HG03064 (cell line): Measurements from ENCODE around the gene GPR82.
"Not testable (repeated sequence)": the region's sequence is repeated elsewhere in the genome, so short reads cannot be mapped to it uniquely, and the experiment has no call there.

Experiments used
- ATAC-seq: cut with Tn5 transposase; IDR thresholded peaks from one replicate; pipeline ENCODE4 v1.9.1; 2021; ENCODE audit warnings: low read depth; ENCODE audit not compliant: unreplicated experiment

Gene GPR82

DNA sequence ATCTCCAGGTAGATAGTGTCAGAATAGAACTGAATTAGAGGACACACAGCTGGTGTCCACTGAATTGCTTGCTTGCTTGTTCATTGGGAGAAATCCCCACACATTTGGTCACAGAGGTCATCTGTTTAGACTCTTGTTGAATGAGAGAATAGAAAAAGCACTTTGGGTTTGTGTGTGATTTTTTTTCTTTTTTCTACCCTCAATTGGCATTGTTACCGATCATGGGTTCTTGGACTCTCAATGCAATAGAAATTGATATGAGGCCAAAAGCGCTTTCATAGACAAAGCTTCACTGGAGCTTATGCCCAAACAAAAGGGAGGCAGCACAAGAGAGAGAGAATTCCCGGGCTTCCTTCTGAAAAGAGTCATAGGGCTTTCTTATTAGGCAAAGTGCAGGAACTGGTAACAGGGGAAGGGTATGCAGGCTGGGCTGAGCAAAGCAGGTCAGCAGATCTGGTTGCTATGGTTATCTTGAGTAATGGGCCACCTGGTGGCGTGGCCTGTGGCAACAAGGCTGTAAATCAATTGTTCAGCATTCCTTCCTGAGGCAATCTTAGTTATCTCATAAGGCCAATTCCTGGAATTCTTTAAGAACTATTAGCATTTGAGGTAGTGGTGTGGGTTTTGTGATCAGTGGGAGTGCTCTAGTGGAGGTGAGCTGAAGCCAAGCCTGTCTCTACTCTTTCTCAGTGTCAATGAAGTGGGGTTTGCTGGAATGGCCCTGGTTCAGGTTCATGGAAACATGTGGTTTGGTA lies 5.3 kb upstream of the GPR82 start:
- ATAC-seq, result no peak

DNA sequence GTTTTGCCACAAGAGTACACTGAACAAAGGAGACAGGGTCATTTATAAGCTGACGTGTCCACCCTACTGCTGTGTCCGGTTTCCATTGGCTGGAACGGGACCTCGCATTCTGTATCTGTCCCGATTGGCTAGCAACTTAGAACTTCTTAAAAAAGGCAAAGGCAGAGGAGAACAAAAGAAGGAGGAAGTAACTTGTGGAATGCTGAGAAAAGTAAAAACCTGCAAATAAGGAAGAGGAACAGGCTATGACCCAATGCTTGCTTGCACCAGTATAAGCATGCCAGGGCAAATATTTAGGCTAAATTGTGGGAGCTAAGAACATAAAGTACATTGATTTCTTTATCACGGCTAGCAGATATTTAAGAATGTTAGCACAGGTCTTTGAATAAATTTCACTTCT lies 4.4 kb upstream of the GPR82 start:
- ATAC-seq, result not testable (repeated sequence)

DNA sequence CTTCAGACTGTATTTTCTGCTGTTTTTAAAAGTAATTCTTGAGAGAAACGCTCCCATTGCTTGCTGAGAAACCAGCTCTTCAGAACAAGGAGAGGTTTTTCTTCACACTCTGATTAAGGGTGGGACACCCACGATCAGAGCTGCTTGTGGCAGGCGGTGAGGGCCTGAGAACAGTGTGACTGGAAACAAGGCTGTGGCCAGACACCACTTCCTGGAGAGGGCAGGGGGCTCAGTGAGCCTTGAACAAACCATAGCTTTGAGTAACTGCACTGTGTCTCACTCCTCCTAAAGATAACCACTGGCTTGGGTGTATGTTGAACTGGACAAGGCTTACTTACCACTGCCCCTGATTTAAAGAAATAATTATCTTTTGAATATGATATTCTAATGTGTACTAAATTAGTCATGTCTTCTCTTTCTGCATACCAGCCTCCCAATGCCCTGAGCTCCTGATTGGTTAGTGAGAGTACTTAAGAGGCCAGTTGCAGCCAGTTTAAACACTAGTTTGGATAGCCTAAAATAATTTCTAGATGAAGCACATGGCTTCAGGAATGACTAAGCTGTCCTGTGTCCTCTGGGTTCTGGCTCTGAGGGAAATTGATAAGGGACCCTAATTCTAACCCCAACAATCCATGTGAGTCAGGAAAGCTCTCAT lies 3.7 kb upstream of the GPR82 start:
- peak; percentile 79 for ATAC-seq

DNA sequence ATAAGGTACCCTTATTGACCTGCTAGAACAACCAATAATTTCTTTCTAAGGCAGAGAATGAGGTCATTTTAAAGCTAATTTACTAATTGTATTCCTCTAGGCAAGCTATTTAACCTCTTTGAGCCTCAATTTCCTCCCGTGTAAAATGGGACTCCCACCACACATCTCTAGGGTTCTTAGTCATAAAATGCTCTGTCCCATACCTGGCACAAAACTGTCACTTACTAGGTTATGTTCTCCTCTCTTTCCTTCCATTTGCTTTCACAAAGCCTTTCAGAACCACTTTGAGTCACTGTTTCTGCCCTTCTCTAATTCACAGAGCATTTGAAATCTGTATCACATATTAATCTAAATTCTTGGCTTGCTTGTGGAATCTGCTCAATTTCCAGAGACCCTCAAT lies 2.4 kb upstream of the GPR82 start:
- no peak for ATAC-seq

DNA sequence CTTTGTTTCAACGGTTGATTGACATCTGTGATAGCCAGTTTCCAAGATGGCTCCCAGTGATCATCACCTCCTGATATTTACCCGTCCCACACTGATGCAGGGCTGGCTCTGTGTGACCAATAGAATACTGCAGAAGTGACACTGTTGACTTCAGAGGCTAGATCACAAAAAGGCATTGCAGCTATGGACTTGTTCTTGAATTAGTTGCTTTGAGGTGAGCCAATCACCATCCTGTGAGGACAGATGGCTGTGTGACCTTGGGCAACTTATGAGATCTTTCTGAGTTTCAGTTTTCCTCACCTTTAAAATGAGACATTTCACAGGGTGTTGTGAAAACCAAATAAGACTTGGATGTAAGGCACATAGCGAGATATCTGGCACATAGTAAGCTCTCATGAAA lies 1.8 kb upstream of the GPR82 start:
- no peak for ATAC-seq

DNA sequence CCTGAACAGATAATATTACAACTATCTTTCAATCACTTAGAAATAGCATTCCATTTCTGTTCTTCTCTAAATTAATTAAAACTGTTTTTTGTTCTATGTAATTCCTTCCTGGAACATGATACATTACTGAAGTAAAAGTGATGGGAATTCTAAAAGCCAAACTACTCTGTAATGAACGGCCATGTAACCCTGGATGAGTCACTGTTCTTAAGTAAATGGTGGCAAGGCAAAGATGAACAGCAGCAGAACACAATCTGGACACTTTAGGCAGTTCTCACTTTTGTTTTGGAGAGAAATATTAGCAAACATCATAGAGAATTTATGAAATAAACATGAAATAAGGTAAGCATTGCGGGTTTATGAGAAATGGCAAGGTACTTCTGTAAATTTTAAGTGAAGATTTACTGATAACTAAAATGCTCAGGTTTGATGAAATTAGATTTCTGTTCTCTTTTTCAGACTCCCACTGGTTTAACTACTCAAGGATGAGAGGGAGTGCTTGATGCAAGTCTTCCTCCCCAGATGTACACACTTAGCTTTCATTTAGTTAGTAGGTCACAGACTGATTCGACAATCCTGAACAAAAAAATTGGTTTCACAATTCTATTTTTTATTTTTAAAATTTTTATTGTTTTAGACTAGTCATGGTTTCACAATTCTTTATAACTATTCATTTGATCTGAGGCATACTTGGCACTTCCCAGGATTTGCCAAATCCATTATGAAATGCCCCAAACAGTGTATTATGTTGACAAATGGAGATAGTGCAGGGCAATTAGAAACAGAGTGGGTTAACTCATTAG lies 964 bp upstream of the GPR82 start:
- no peak for ATAC-seq

DNA sequence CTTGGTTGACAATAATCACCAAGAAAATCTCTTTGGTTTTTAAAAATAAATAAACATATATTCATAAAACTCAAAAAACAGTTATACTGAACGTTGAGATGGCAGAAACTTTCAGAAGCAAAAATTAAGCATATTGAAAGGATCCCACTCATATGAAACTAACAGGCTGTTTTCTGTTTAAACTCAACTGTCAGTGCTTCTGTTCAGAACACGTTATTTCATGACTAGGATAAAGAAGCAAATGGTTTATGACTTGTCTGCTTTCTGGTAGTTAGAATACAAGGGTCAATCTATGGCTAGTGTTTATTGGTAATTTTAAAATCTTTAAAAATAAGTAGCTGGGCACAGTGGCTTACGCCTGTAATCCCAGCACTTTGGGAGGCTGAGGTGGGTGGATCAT lies 4.1 kb downstream of the GPR82 start:
- ATAC-seq, result no peak

DNA sequence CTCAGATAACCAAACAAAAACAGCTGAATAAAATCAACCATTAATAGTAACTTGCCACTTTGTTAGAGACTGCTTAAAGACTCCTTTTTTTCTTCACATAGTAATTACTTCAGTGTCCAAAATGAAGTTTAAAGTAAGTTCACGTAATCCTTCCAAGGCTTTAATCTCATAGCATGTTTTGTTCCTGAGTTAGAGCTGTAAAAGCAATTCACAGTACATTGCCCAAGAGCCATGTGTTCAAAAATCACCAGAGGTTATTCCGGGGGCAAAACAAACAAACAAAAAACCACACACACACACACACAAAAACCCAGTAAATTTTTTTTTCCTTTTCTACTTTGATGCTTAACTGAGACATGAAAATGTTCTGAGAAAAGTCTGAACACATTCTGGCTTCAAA lies 6.1 kb downstream of the GPR82 start:
- no peak for ATAC-seq

DNA sequence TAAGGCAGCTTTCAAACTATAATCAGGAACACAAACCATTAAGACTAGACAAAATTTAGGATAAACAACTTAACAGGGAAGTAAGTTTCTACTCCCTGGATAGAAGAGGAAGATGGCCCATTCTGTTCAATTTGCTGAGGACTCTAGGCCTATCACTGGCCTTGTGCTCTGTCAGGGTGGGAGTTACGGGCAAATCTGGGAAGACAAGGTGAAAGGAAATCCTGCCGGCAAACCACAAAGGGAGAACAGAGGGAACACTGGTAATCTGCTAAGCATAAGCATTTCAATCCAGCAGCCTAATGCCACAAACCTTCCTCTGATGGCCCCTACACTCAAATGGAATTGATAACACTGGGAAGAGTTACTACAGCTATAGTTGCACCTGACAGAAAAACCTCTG lies 8.3 kb downstream of the GPR82 start:
- ATAC-seq, result no peak

DNA sequence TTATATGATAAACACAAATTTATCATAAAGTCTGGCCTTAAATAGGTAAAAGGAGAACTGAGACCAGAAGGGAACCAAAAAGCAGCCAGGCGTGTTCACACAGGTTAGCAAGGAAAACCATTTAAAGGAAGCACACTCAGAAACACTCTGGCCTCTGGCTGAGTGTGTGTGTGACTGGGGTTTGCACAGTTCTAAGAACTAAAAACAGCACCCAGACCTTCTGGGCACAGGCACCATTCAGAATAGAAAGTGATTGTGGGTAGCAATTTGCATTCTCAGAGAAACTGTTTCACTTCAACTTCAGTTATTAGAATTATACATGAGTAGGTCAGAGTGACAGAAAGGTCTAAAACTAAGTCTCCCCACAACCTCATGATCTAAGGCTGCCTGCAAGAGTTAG lies 10.0 kb downstream of the GPR82 start:
- ATAC-seq, result peak; percentile 96

DNA sequence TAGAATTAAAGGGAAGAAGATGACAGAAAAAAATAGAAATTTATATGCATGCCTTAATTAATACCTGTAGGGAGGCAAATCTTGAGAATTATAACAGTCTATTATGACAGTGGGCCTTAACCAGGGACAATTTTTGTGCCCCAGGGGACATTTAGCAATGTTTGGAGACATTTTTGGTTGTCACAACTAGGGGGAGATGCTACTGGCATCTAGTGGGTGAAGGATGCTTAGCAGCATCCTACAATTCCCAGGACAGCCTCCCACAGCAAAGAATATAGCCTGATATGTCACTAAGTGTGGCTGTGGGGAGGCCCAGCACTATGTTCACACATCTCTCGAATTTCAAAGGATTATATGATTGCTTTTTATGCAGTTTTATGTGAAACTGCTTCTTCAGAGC lies 10.5 kb downstream of the GPR82 start:
- ATAC-seq, result no peak

DNA sequence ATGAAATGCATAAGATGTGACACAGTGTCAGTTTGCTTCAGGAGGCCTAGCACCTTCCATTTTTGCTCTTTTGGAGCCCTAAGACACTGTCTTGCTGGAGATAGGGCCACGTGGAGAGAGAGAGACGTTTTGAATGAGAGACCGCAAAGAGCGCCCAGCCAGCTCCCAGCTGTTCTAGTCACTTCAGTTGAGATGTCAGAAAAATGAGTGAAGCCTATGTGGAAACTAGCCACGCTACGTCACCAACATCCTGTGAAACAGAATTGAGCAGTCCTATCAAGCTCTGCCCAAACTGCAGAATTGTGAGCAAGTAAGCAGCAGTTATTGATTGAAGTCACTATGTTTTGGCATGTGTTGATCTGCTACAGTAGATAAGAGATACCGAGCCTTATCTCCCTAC lies 13.1 kb downstream of the GPR82 start:
- ATAC-seq, result no peak

DNA sequence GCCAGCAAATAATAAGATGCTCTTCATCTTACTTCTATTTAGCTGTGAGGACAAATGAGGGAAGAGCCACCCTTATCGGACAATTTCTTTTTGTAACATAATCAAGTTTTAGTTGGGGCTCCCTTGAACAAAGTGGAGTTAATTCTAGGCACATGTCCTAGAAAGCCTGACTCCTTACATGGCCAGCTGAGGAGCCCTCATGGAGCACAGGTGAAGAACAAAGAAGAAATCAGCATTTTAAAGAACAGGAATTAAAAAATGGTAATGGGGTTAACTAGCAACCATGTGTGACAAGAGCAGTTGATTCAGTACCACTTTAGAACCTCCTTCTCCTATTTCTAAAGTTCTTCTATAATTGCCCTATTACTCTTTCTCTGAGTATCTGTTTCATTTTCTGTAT lies 15.9 kb downstream of the GPR82 start:
- ATAC-seq, result no peak

DNA sequence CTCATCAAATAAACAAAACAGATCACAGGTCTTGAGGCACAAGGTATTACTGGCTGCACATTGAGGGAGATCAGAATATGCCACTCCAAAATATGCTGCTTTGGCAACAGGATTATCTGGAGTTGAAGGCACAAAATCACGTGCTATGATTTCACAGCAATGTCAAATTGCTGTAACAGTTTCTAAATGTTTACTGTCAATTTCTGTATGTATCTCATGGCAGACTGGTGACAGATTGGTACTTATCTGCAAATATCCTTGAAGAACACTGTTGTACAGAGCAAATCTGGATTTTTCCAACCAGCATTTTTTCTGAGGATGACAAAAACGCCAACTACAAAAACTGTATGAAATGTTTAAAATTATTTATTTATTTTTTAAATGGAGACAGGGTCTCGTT lies 26.7 kb downstream of the GPR82 start:
- no peak for ATAC-seq

DNA sequence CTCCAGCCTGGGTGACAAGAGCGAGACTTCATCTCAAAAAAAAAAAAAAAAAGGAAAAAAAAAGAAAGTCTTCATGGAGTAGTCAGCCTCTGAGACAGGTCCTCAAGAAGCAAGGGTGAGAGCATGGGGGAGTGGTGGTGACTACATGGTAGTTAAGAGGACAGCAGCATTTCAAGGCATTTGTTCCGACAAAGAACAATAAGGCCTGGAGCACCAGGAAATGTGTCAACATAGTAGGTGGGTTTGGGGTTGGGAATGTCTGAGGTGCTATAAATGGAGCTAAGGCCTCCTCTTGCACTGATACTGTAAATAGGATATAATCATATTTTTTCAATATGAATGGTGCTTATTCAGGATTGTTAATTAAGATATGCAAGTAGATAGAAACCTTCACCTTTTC lies 34.4 kb downstream of the GPR82 start:
- no peak for ATAC-seq

DNA sequence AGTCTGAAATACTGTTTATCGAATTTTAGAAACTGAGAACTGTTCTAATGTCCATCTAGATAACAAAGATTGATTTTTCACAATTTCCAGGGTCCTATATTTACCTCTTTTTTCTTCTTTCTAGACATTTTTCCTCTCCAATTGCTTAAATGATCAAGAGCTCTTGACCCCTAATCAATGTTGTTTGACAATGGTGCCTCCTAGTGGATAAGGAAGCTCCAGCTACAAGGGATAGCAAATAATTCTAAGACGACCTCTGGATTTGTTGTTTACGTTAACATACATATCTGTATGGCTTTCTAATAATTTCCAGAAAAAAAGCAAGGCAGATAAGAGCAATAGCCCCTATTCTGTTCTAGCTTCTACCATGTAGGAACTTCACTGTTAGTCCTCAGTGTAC lies 35.8 kb downstream of the GPR82 start:
- ATAC-seq, result no peak

DNA sequence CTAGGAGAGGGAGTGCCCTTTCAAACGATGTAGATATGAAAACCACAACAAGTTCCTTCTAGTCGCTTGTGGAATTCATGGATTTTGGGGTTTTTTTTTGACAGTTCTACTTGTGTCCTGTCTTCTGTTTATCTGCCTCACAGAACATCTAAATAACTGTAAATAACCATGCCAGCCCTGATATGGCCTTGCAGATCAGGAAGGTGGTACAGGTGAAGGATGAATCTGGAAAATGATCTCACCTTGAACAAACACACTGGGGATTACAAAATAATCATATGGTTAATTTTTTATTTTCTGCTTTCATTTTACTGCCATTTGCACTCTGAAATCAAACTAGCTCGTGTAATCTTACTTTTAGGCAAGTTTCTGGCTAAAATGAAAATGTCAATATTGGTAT lies 37.2 kb downstream of the GPR82 start:
- ATAC-seq, result no peak

DNA sequence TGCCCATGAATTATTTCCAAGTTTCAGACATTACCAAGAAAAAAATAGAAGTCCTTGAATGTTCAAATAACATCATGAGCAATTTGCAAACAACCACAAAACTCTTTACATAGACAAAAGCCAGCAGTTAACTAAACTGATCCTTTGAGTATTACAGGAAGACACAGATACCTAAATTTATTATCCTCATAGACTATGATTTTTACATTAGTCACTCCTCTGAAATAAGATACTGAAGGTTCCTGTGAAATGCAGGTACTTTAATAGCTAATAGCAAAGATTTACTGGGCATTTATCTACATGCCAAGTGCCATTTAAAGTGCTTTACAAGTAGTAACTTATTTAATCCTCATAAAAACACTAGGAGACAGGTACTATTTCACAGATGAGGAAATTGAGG lies 37.7 kb downstream of the GPR82 start:
- ATAC-seq, result no peak

DNA sequence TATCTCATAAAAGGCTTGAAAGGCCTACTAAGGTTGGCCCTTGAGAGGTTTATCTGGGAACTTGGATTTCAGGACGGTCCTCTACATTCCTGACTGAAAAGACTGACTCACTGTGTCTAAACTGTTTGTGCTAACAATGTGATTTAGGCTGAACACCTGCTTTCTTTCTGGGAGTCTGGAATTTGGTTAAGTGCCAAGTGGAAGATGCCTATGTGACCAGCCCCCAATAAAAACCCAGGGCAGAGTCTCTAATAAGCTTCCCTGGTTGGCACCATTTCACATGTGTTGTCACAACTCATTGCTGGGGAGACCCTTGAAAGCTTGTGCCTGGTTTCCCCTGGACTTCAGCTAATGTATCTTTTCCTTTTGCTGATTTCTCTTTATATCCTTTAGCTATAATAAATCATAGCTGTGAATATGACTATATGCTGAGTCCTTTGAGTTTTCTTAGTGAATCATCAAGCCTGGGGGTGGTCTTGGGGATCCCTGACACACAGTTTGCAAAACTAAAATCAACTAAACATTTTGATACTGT lies 55.1 kb downstream of the GPR82 start:
- no peak for ATAC-seq
